H9 (cell line): Measurements from ENCODE around the gene ADARB2. TPM values are rescaled to one million over a fixed set of nuclear protein-coding genes. Genes with fewer than 3 reads are reported as not detected.

Experiments used
- DNase-seq: peaks from one replicate; pipeline ENCODE4 v3.0.0-alpha.2; 2017
- H2AFZ ChIP-seq: one replicate; pipeline ENCODE4 v1.6.1; 2013; ENCODE audit warnings: mild to moderate bottlenecking, low read length, control low read depth, moderate library complexity
- H2AK5ac ChIP-seq: 2 replicates; pipeline ENCODE4 v1.6.1; 2013; ENCODE audit warnings: low read length, control low read depth, mixed read lengths; ENCODE audit not compliant: insufficient read length
- H2BK120ac ChIP-seq: one replicate; pipeline ENCODE4 v1.6.1; 2013; ENCODE audit warnings: low read depth, mild to moderate bottlenecking, low read length, control low read depth, inconsistent platforms; ENCODE audit not compliant: poor library complexity, severe bottlenecking
- H2BK12ac ChIP-seq: 2 replicates; pipeline ENCODE4 v1.6.1; 2013; ENCODE audit warnings: low read length, control low read depth, mixed read lengths, low read depth; ENCODE audit not compliant: insufficient read length
- H2BK15ac ChIP-seq: 2 replicates; pipeline ENCODE4 v1.6.1; 2013; ENCODE audit warnings: low read depth, low read length, control low read depth
- H2BK20ac ChIP-seq: one replicate; pipeline ENCODE4 v1.6.1; 2013; ENCODE audit warnings: low read depth, mild to moderate bottlenecking, low read length, control low read depth, inconsistent platforms; ENCODE audit not compliant: poor library complexity, severe bottlenecking
- H2BK5ac ChIP-seq: 2 replicates; pipeline ENCODE4 v1.6.1; 2013; ENCODE audit warnings: low read length, control low read depth, mixed read lengths; ENCODE audit not compliant: insufficient read length
- H3K14ac ChIP-seq: 2 replicates; pipeline ENCODE4 v1.6.1; 2013; ENCODE audit warnings: low read length, control low read depth; ENCODE audit not compliant: insufficient read depth
- H3K18ac ChIP-seq: 2 replicates; pipeline ENCODE4 v1.6.1; 2013; ENCODE audit warnings: low read depth, mild to moderate bottlenecking, mixed read lengths, low read length, control low read depth; ENCODE audit not compliant: insufficient read length
- H3K23ac ChIP-seq: 2 replicates; pipeline ENCODE4 v1.6.1; 2013; ENCODE audit warnings: low read length, control low read depth, mixed read lengths, low read depth; ENCODE audit not compliant: insufficient read length
- H3K23me2 ChIP-seq: 2 replicates; pipeline ENCODE4 v1.6.1; 2013; ENCODE audit warnings: low read depth, mild to moderate bottlenecking, mixed read lengths, low read length, control low read depth; ENCODE audit not compliant: insufficient read length, poor library complexity, severe bottlenecking
- H3K27ac ChIP-seq: 2 replicates; pipeline ENCODE4 v1.5.1; 2013; ENCODE audit warnings: low read length, control low read depth, mixed read lengths, low read depth; ENCODE audit not compliant: insufficient read length
- H3K27me3 ChIP-seq: 2 replicates; pipeline ENCODE4 v1.6.1; 2013; ENCODE audit warnings: low read length, control low read depth, inconsistent platforms; ENCODE audit not compliant: insufficient read depth
- H3K4ac ChIP-seq: 2 replicates; pipeline ENCODE4 v1.6.1; 2013; ENCODE audit warnings: low read depth, mild to moderate bottlenecking, control low read depth, inconsistent platforms, low read length, moderate library complexity
- H3K4me1 ChIP-seq: 2 replicates; pipeline ENCODE4 v1.6.1; 2013; ENCODE audit warnings: low read length, control low read depth, inconsistent platforms; ENCODE audit not compliant: insufficient read depth
- H3K4me2 ChIP-seq: 2 replicates; pipeline ENCODE4 v1.6.1; 2013; ENCODE audit warnings: low read length, control low read depth, mixed read lengths; ENCODE audit not compliant: insufficient read length, insufficient read depth
- H3K56ac ChIP-seq: 2 replicates; pipeline ENCODE4 v1.6.1; 2013; ENCODE audit warnings: low read depth, mild to moderate bottlenecking, mixed read lengths, low read length, control low read depth; ENCODE audit not compliant: insufficient read length
- H3K79me1 ChIP-seq: 2 replicates; pipeline ENCODE4 v1.6.1; 2013; ENCODE audit warnings: low read depth, mild to moderate bottlenecking, moderate library complexity, low read length, control low read depth, inconsistent platforms; ENCODE audit not compliant: insufficient read depth, poor library complexity, severe bottlenecking
- H3K79me2 ChIP-seq: 2 replicates; pipeline ENCODE4 v1.6.1; 2013; ENCODE audit warnings: low read length, control low read depth, inconsistent platforms; ENCODE audit not compliant: insufficient read depth
- H3K9ac ChIP-seq: 2 replicates; pipeline ENCODE4 v1.6.1; 2013; ENCODE audit warnings: low read length, control low read depth, mixed read lengths; ENCODE audit not compliant: insufficient read length; ENCODE audit errors: extremely low read depth
- H3K9me3 ChIP-seq: one replicate; pipeline ENCODE4 v1.6.1; 2013; ENCODE audit warnings: low read depth, low read length, inconsistent platforms; ENCODE audit not compliant: control insufficient read depth
- H3T11ph ChIP-seq: one replicate; pipeline ENCODE4 v1.6.1; 2013; ENCODE audit warnings: mild to moderate bottlenecking, low read length, control low read depth, inconsistent platforms
- H4K20me1 ChIP-seq: one replicate; pipeline ENCODE4 v1.6.1; 2013; ENCODE audit not compliant: control insufficient read depth, insufficient read length, insufficient read depth
- H4K5ac ChIP-seq: 2 replicates; pipeline ENCODE4 v1.6.1; 2013; ENCODE audit warnings: low read depth, mild to moderate bottlenecking, mixed read lengths, low read length, control low read depth; ENCODE audit not compliant: insufficient read length
- H4K8ac ChIP-seq: replicated peaks from 2 replicates; pipeline ENCODE4 v1.6.1; 2013; ENCODE audit warnings: low read length, control low read depth, mixed read lengths, low read depth; ENCODE audit not compliant: insufficient read length
- H4K91ac ChIP-seq: 2 replicates; pipeline ENCODE4 v1.6.1; 2013; ENCODE audit warnings: low read depth, mild to moderate bottlenecking, moderate library complexity, mixed read lengths, low read length, control low read depth; ENCODE audit not compliant: insufficient read length
- H3K27ac Mint-ChIP-seq, 3 experiments: 2 replicates in 2 of 3; 3 replicates in 1 of 3; pipeline ENCODE4 v1.8.0; 2020 to 2021; ENCODE audit warnings: mixed read lengths in 3 of 3, mild to moderate bottlenecking in 1 of 3, moderate library complexity in 1 of 3
- H3K27me3 Mint-ChIP-seq: 2 replicates; pipeline ENCODE4 v1.8.0; 2021; ENCODE audit warnings: low read depth, mild to moderate bottlenecking, moderate library complexity, mixed read lengths
- H3K36me3 Mint-ChIP-seq, 3 experiments: 2 replicates in 2 of 3; 3 replicates in 1 of 3; pipeline ENCODE4 v1.8.0; 2020 to 2021; ENCODE audit warnings: low read depth in 3 of 3, mixed read lengths in 3 of 3; ENCODE audit not compliant: insufficient read depth in 1 of 3
- H3K4me1 Mint-ChIP-seq, 2 experiments: 2 replicates each; pipeline ENCODE4 v1.8.0; 2020; ENCODE audit warnings: mixed read lengths in 2 of 2
- H3K4me3 Mint-ChIP-seq, 2 experiments: 2 replicates in 1 of 2; 3 replicates in 1 of 2; pipeline ENCODE4 v1.8.0; 2020 to 2021; ENCODE audit warnings: mild to moderate bottlenecking in 2 of 2, mixed read lengths in 2 of 2, moderate library complexity in 1 of 2
- H3K9me3 Mint-ChIP-seq, 2 experiments: 2 replicates in 1 of 2; 3 replicates in 1 of 2; pipeline ENCODE4 v1.8.0; 2020; ENCODE audit warnings: mild to moderate bottlenecking in 2 of 2, mixed read lengths in 2 of 2, moderate library complexity in 1 of 2
- WGBS: extraction: QIAGEN DNeasy Blood & Tissue Kit; methylation state at CpG from one replicate; pipeline ENCODE4 v1.1.7; 2013; ENCODE audit warnings: missing lambda C conversion rate, low lambda C conversion rate, mixed read lengths; ENCODE audit not compliant: insufficient read length; ENCODE audit errors: extremely low coverage; 5-methylcytosine and 5-hydroxymethylcytosine counted together
- total RNA-seq: library from RNA; stranded (reverse); gene quantifications from 2 replicates; pipeline ENCODE4 v1.2.1, GENCODE V29; 2021
- TF ChIP-seq, protein P1 (sequence below): fragments of 200-600 bp; sonication (generic); conservative IDR thresholded peaks from 3 replicates; pipeline ENCODE4 v1.8.0; 2021; ENCODE audit warnings: antibody characterized with exemption, mild to moderate bottlenecking

ADARB2 gene
- total RNA-seq, 1 experiment from 2014 or later, result 0.87 TPM

DNA sequence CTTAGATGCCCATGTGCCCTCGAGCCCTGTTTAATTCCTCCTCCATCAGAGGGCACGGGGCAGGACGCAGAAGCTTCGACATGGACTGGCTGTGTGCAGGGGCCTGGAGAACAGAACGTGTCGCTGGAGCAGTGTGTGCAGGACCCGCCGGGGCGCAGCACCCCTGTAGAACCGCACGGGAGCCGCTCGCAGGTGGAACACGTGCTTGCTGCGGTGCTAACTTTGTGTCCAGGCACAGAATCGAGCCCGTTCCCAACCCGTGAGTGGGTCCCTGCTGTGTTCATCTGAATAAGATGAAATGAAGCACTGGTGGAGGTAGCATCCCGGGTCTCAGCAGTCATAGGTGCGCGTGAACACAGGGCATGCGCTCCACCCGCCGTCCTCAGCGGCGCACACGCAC lies 564.2 kb downstream of the ADARB2 start:
- Histone ChIP-seq H2BK120ac (no peak overlapping the region), H2BK20ac (no peak overlapping the region), H4K20me1 (no peaks in the 10 kb centered on the region), H3K27ac (no peak overlapping the region), H3K4me1 (no peaks in the 10 kb centered on the region), H3K9ac (no peak overlapping the region), H2AFZ (no peak overlapping the region), H2AK5ac (no peak overlapping the region), H4K91ac (no peak overlapping the region), H4K5ac (no peak overlapping the region), H3K14ac (no peak overlapping the region; the same call in 1 of the 2 replicates), H3K27me3 (no peaks in the 10 kb centered on the region), H3K9me3 (no peaks in the 10 kb centered on the region), H2BK5ac (no peak overlapping the region), H2BK15ac (no peak overlapping the region), H2BK12ac (no peak overlapping the region), H3K79me2 (no peaks in the 10 kb centered on the region), H3K23ac (no peak overlapping the region), H3K23me2 (no peaks in the 10 kb centered on the region), H3T11ph (no peak overlapping the region), H3K4me2 (no peak overlapping the region), H3K18ac (no peak overlapping the region), H3K56ac (no peak overlapping the region), H3K4ac (no peak overlapping the region), H4K8ac (no peak overlapping the region), H3K79me1 (no peaks in the 10 kb centered on the region)
- Mint-ChIP-seq H3K4me1 (peaks cover 0 to 13% of the 10 kb centered on the region in 2 experiments; a peak in 2 of 4 replicates), H3K27ac (peak overlapping the region in 1 of 3 experiments; percentile 29; a peak in 1 of 7 replicates), H3K27me3 (peaks cover 4% of the 10 kb centered on the region), H3K4me3 (no peak overlapping the region), H3K9me3 (no peaks in the 10 kb centered on the region), H3K36me3 (no peaks in the 10 kb centered on the region)
- no peak for DNase-seq
- WGBS, result no CpG with 5 or more reads among the region's 27 CpGs
- TF ChIP-seq, protein P1, sequence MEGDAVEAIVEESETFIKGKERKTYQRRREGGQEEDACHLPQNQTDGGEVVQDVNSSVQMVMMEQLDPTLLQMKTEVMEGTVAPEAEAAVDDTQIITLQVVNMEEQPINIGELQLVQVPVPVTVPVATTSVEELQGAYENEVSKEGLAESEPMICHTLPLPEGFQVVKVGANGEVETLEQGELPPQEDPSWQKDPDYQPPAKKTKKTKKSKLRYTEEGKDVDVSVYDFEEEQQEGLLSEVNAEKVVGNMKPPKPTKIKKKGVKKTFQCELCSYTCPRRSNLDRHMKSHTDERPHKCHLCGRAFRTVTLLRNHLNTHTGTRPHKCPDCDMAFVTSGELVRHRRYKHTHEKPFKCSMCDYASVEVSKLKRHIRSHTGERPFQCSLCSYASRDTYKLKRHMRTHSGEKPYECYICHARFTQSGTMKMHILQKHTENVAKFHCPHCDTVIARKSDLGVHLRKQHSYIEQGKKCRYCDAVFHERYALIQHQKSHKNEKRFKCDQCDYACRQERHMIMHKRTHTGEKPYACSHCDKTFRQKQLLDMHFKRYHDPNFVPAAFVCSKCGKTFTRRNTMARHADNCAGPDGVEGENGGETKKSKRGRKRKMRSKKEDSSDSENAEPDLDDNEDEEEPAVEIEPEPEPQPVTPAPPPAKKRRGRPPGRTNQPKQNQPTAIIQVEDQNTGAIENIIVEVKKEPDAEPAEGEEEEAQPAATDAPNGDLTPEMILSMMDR, result no peak
